Measurements from ENCODE around the gene CCDC177.

The CCDC177 gene

DNA sequence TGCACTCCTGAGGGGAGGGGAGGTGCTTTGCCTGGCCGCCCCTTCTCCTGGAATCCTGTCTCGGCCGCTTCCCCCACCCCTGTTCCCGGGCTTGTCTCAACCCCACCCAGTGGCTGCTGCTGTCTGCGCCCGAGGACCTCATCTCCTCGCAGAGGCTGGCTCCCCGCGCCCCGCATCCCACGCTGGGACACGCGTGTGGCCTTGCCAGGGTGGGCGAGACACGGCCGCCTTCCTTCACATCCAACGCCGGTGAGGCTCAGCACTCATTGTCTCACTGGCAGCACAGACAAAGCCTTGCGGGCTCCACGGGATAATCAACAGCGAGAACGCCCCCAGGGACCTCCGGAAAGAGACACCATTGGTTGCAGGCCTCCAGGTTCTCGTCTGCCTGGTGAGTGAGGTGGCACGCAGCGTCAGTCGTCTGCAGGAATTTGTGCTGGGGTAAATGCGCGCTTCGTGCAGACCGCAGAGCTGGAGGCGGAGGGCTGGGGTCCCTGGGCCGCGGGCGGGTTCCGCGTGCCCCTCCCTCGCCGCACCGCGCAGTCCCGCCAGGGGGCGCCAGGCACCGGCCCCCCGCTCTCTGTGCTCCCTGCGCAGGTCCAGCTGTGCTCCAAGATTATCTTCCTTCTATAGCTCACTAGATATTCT, 26.8 kb downstream of the CCDC177 start:
- Histone ChIP-seq H3K14ac (ENCODE audit: low read length) (no peak overlapping the region), H3K9me3 (replicated peaks in 1 of 2; ENCODE audit: control insufficient read depth in 2 of 2, insufficient read depth in 1 of 2, low read depth in 1 of 2, low read length in 2 of 2) (peaks cover 0 to 2% of the 10 kb centered on the region in 2 donors), H3K36me3 (replicated peaks in 1 of 2; ENCODE audit: control insufficient read depth in 2 of 2, insufficient read depth in 2 of 2, low read length in 2 of 2) (no peaks in the 10 kb centered on the region), H3K18ac (ENCODE audit: low read length) (peak overlapping the region; percentile 99), H4K91ac (ENCODE audit: low read depth, low read length, poor library complexity) (peak overlapping the region; percentile 93), H2AFZ (ENCODE audit: low read length) (peak overlapping the region; percentile 82), H2BK15ac (ENCODE audit: low read length) (no peak overlapping the region), H2BK120ac (ENCODE audit: low read depth, low read length) (peak overlapping the region; percentile 18), H3K9ac (ENCODE audit: low read depth, low read length, poor library complexity) (peak overlapping the region; percentile 94), H2BK12ac (ENCODE audit: low read length) (peak overlapping the region; percentile 91), H3K27ac (replicated peaks; ENCODE audit: low read length) (peak overlapping the region; percentile 71), H2AK5ac (ENCODE audit: low read depth, low read length) (peak overlapping the region; percentile 66), H3K79me1 (ENCODE audit: low read depth, low read length) (no peaks in the 10 kb centered on the region), H3K4ac (ENCODE audit: low read length) (peak overlapping the region; percentile 70), H2BK5ac (ENCODE audit: low read length) (peak overlapping the region; percentile 42), H3K4me2 (ENCODE audit: insufficient read depth, low read length, poor library complexity, severe bottlenecking) (peak overlapping the region; percentile 92), H3K23ac (ENCODE audit: low read depth, low read length, poor library complexity) (peak overlapping the region; percentile 80), H3K4me3 (ENCODE audit: low read length in 2 of 2) (peak overlapping the region in 1 of 2 donors; percentile 77), H4K8ac (ENCODE audit: low read depth, low read length) (no peak overlapping the region), H3K27me3 (ENCODE audit: control insufficient read depth in 3 of 3, insufficient read depth in 3 of 3, low read depth in 1 of 3, low read length in 3 of 3) (no peaks in the 10 kb centered on the region), H3K4me1 (ENCODE audit: control insufficient read depth in 2 of 2, insufficient read depth in 1 of 2, low read depth in 1 of 2, low read length in 2 of 2) (peaks cover 11 to 25% of the 10 kb centered on the region in 2 donors)
- DNase-seq (ENCODE audit: low spot score), result peak; percentile 66
- no CpG with 5 or more reads among the region's 46 CpGs for WGBS, 2 donors (ENCODE audit: extremely low coverage in 2 of 2, insufficient read length in 2 of 2, insufficient replicate concordance in 1 of 2)

DNA sequence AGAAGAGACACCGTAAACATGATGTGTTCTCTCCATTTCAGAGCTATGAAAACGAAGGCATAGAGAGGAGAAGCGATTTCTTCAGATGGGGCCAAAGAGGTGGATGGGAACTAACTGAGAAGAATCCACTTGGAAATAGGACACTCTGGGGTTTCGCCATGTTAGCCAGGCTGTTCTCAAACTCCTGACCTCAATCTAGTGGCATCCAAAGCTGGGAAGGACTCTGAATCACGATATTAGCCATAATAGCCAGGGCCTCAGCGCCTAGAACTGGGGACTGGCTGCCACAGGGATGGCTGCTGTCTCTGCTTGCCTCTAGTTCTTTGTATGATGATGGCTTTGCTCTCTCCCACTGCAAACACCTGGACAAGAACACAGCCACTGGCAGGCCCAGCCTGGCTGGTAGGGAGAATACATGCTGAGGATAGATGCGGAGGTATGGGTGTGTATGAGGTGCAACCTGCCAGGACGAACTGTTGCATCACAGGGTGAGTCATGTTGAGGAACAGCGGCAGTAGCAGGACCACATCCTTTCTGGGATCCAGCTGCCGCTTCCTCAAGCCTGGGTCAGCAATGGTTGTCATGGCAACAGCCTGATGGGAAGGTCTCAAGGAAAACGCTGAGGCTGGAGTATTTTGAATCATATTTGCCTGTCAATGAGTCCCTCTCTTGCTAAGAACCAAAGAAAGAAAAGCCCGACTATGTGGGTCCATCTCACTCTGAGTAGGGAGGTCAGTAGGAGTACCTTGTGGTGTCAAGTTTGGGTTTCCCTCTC, 31.1 kb downstream of the CCDC177 start:
- H3K18ac ChIP-seq (ENCODE audit: low read length), result peak overlapping the region; percentile 55
- H3K4me1 ChIP-seq (ENCODE audit: control insufficient read depth in 2 of 2, insufficient read depth in 1 of 2, low read depth in 1 of 2, low read length in 2 of 2), result peaks cover 10 to 18% of the 10 kb centered on the region in 2 donors
- no peak overlapping the region for H2BK12ac ChIP-seq (ENCODE audit: low read length)
- DNase-seq (ENCODE audit: low spot score), result no peak
- no peaks in the 10 kb centered on the region for H3K36me3 ChIP-seq (replicated peaks in 1 of 2; ENCODE audit: control insufficient read depth in 2 of 2, insufficient read depth in 2 of 2, low read length in 2 of 2)
- H2AFZ ChIP-seq (ENCODE audit: low read length), result peak overlapping the region; percentile 17
- no peak overlapping the region for H3K9ac ChIP-seq (ENCODE audit: low read depth, low read length, poor library complexity)
- no CpG with 5 or more reads among the region's 12 CpGs for WGBS, 2 donors (ENCODE audit: extremely low coverage in 2 of 2, insufficient read length in 2 of 2, insufficient replicate concordance in 1 of 2)
- H3K4ac ChIP-seq (ENCODE audit: low read length), result no peak overlapping the region
- H3K27me3 ChIP-seq (ENCODE audit: control insufficient read depth in 3 of 3, insufficient read depth in 3 of 3, low read depth in 1 of 3, low read length in 3 of 3), result no peaks in the 10 kb centered on the region
- peaks cover 0 to 2% of the 10 kb centered on the region in 2 donors for H3K9me3 ChIP-seq (replicated peaks in 1 of 2; ENCODE audit: control insufficient read depth in 2 of 2, insufficient read depth in 1 of 2, low read depth in 1 of 2, low read length in 2 of 2)
- no peak overlapping the region for H2BK15ac ChIP-seq (ENCODE audit: low read length)
- H3K14ac ChIP-seq (ENCODE audit: low read length), result no peak overlapping the region
- no peak overlapping the region for H3K4me2 ChIP-seq (ENCODE audit: insufficient read depth, low read length, poor library complexity, severe bottlenecking)
- no peak overlapping the region for H3K27ac ChIP-seq (replicated peaks; ENCODE audit: low read length)
- H3K4me3 ChIP-seq (ENCODE audit: low read length in 2 of 2), result no peak overlapping the region
- no peaks in the 10 kb centered on the region for H3K79me1 ChIP-seq (ENCODE audit: low read depth, low read length)
- no peak overlapping the region for H2BK5ac ChIP-seq (ENCODE audit: low read length)
- no peak overlapping the region for H4K91ac ChIP-seq (ENCODE audit: low read depth, low read length, poor library complexity)
- H2AK5ac ChIP-seq (ENCODE audit: low read depth, low read length), result no peak overlapping the region
- no peak overlapping the region for H4K8ac ChIP-seq (ENCODE audit: low read depth, low read length)
- H2BK120ac ChIP-seq (ENCODE audit: low read depth, low read length), result no peak overlapping the region
- no peak overlapping the region for H3K23ac ChIP-seq (ENCODE audit: low read depth, low read length, poor library complexity)

DNA sequence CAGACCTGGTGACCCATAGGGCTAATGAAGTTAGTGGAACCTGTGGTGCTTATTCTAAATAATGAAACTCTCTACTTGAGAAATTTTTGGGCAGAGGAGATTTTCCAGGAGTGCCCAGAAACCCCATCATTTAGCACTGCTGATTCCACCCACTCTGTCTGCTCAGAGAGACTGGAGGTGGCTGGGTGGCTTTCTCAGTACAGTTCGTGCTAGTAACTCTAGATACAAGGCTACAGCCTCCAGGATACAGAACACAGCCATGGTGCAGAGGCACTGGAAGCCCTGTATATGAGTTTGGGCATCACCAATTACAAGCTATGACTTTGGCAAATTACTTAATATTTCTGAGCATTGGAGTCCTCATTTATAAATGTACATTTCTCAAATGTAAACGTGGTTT, 32.4 kb downstream of the CCDC177 start:
- no peak overlapping the region for H3K27ac ChIP-seq (replicated peaks; ENCODE audit: low read length)
- H3K79me1 ChIP-seq (ENCODE audit: low read depth, low read length), result no peaks in the 10 kb centered on the region
- peaks cover 7 to 18% of the 10 kb centered on the region in 2 donors for H3K4me1 ChIP-seq (ENCODE audit: control insufficient read depth in 2 of 2, insufficient read depth in 1 of 2, low read depth in 1 of 2, low read length in 2 of 2)
- no peak overlapping the region for H2BK15ac ChIP-seq (ENCODE audit: low read length)
- no peak overlapping the region for H3K14ac ChIP-seq (ENCODE audit: low read length)
- no peak overlapping the region for H2BK12ac ChIP-seq (ENCODE audit: low read length)
- peak overlapping the region; percentile 17 for H2AFZ ChIP-seq (ENCODE audit: low read length)
- no peaks in the 10 kb centered on the region for H3K36me3 ChIP-seq (replicated peaks in 1 of 2; ENCODE audit: control insufficient read depth in 2 of 2, insufficient read depth in 2 of 2, low read length in 2 of 2)
- no peak overlapping the region for H3K18ac ChIP-seq (ENCODE audit: low read length)
- H2BK5ac ChIP-seq (ENCODE audit: low read length), result no peak overlapping the region
- H3K4me2 ChIP-seq (ENCODE audit: insufficient read depth, low read length, poor library complexity, severe bottlenecking), result no peak overlapping the region
- H3K9me3 ChIP-seq (replicated peaks in 1 of 2; ENCODE audit: control insufficient read depth in 2 of 2, insufficient read depth in 1 of 2, low read depth in 1 of 2, low read length in 2 of 2), result peaks cover 0 to 2% of the 10 kb centered on the region in 2 donors
- no peak overlapping the region for H4K8ac ChIP-seq (ENCODE audit: low read depth, low read length)
- DNase-seq (ENCODE audit: low spot score), result no peak
- no peak overlapping the region for H2BK120ac ChIP-seq (ENCODE audit: low read depth, low read length)
- no peak overlapping the region for H3K23ac ChIP-seq (ENCODE audit: low read depth, low read length, poor library complexity)
- WGBS, 2 donors (ENCODE audit: extremely low coverage in 2 of 2, insufficient read length in 2 of 2, insufficient replicate concordance in 1 of 2), result no CpG with 5 or more reads among the region's 2 CpGs
- H3K4ac ChIP-seq (ENCODE audit: low read length), result no peak overlapping the region
- no peak overlapping the region for H4K91ac ChIP-seq (ENCODE audit: low read depth, low read length, poor library complexity)
- H2AK5ac ChIP-seq (ENCODE audit: low read depth, low read length), result no peak overlapping the region
- no peak overlapping the region for H3K9ac ChIP-seq (ENCODE audit: low read depth, low read length, poor library complexity)
- no peaks in the 10 kb centered on the region for H3K27me3 ChIP-seq (ENCODE audit: control insufficient read depth in 3 of 3, insufficient read depth in 3 of 3, low read depth in 1 of 3, low read length in 3 of 3)
- H3K4me3 ChIP-seq (ENCODE audit: low read length in 2 of 2), result no peak overlapping the region

DNA sequence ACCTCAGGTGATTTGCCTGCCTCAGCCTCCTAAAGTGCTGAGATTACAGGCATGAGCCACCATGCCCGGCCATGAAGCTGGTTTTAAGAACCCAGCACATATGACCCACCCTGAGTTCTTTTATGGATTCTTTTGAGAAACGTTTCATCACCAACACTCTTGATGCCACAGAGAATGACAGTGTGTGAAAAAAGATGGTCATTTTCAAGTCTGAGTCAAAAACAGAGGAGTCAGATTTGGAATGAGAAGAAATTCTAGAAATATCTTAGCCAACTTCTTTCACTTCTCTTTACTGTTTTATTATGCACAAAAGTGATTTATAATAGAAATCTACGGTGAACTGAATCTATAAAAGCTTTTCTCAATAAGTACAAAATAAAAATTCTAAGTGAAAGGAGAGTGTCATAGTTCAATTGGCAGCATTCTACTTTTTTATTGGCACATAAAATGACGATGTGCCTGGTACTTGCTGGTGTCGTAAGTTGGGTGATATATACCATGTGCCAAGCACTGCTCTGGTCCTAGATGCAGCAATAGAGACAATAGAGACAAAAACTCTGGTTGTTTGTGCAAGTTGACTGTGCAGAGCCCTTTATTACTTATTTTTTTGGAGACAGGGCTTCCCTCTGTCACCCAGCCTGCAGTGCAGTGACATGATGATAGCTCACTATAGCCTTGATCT, 33.9 kb downstream of the CCDC177 start:
- H3K27ac ChIP-seq (replicated peaks; ENCODE audit: low read length), result no peak overlapping the region
- H3K36me3 ChIP-seq (replicated peaks in 1 of 2; ENCODE audit: control insufficient read depth in 2 of 2, insufficient read depth in 2 of 2, low read length in 2 of 2), result no peaks in the 10 kb centered on the region
- no peak overlapping the region for H4K8ac ChIP-seq (ENCODE audit: low read depth, low read length)
- H3K4ac ChIP-seq (ENCODE audit: low read length), result no peak overlapping the region
- H3K9ac ChIP-seq (ENCODE audit: low read depth, low read length, poor library complexity), result no peak overlapping the region
- no peak overlapping the region for H2BK15ac ChIP-seq (ENCODE audit: low read length)
- H2AK5ac ChIP-seq (ENCODE audit: low read depth, low read length), result no peak overlapping the region
- H2BK12ac ChIP-seq (ENCODE audit: low read length), result no peak overlapping the region
- H3K4me3 ChIP-seq (ENCODE audit: low read length in 2 of 2), result no peak overlapping the region
- peaks cover 7 to 18% of the 10 kb centered on the region in 2 donors for H3K4me1 ChIP-seq (ENCODE audit: control insufficient read depth in 2 of 2, insufficient read depth in 1 of 2, low read depth in 1 of 2, low read length in 2 of 2)
- H3K79me1 ChIP-seq (ENCODE audit: low read depth, low read length), result no peaks in the 10 kb centered on the region
- no peak overlapping the region for H3K4me2 ChIP-seq (ENCODE audit: insufficient read depth, low read length, poor library complexity, severe bottlenecking)
- H2AFZ ChIP-seq (ENCODE audit: low read length), result no peak overlapping the region
- H3K23ac ChIP-seq (ENCODE audit: low read depth, low read length, poor library complexity), result no peak overlapping the region
- no peak overlapping the region for H2BK120ac ChIP-seq (ENCODE audit: low read depth, low read length)
- no peak for DNase-seq (ENCODE audit: low spot score)
- H3K18ac ChIP-seq (ENCODE audit: low read length), result no peak overlapping the region
- no peak overlapping the region for H3K14ac ChIP-seq (ENCODE audit: low read length)
- no peak overlapping the region for H2BK5ac ChIP-seq (ENCODE audit: low read length)
- H3K9me3 ChIP-seq (replicated peaks in 1 of 2; ENCODE audit: control insufficient read depth in 2 of 2, insufficient read depth in 1 of 2, low read depth in 1 of 2, low read length in 2 of 2), result peaks cover 0 to 2% of the 10 kb centered on the region in 2 donors
- H3K27me3 ChIP-seq (ENCODE audit: control insufficient read depth in 3 of 3, insufficient read depth in 3 of 3, low read depth in 1 of 3, low read length in 3 of 3), result peaks cover 0 to 7% (median 0%) of the 10 kb centered on the region in 3 experiments
- no peak overlapping the region for H4K91ac ChIP-seq (ENCODE audit: low read depth, low read length, poor library complexity)
- WGBS, 2 donors (ENCODE audit: extremely low coverage in 2 of 2, insufficient read length in 2 of 2, insufficient replicate concordance in 1 of 2), result no CpG with 5 or more reads among the region's 5 CpGs

Measured in neuronal stem cell (in vitro differentiated cells).